ENCODE results near the gene CECR2.
"Not testable (repeated sequence)": the region's sequence is repeated elsewhere in the genome, so short reads cannot be mapped to it uniquely, and the experiment has no call there.

Gene CECR2

DNA sequence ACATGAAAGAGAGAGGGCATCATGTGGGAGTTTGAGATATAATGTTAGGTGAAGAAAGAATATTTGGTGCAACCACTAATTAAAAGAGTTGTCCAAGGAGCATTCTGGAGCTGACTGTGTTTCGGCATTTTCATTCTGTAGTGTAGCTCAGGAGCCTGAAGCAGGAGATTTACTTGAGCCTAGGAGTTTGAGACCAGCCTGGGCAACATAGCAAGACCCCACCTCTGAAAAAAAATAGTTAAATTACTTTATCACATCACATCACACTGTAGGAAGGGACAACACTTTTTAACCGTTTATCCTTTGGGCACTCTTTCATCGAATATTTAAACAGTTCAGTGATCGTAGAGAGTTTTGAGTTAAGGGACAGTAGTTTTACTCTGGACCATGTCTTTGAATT lies 143.7 kb downstream of the CECR2 start:
- DNase-seq (ENCODE audit: low spot score): no peak

DNA sequence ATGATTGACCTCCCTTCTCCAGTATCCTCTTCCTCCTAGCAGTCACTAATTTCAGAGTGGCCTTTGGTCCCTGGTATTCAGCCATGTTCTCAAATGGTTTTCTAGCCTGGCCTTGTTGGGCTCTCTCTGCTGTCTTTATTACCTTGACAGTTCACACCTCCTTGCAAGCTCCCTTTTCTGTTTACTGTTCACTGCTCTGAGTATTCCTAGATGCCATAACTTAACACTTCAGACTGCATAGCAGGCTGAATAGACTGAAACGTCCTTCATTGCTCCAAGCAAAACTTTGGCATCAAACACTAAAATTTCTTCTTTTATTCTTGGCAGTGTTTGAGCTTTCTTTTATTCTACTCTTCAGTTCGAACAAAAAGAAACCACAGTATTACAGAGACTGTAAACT lies 144.4 kb downstream of the CECR2 start:
- no peak for DNase-seq (ENCODE audit: low spot score)

DNA sequence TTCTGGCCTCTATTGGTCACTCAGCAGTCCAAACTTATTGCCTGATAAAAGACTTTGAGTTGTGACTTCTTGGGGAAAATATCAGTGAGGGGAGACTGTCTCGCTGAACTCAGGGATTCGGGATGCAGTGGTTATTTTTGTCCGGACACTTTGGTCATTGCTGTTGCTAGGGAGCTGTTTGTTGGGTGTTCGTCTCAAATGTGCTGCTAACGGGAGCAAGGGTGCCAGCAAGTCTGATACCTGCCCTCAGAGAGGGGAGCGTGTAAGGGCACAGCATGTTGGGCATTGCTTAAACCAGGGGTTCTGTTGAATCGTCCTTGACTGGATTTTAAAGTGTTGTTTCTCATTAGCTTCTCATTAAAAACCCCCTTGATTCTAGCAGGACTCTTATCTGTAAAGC lies 144.8 kb downstream of the CECR2 start:
- no peak for DNase-seq (ENCODE audit: low spot score)

DNA sequence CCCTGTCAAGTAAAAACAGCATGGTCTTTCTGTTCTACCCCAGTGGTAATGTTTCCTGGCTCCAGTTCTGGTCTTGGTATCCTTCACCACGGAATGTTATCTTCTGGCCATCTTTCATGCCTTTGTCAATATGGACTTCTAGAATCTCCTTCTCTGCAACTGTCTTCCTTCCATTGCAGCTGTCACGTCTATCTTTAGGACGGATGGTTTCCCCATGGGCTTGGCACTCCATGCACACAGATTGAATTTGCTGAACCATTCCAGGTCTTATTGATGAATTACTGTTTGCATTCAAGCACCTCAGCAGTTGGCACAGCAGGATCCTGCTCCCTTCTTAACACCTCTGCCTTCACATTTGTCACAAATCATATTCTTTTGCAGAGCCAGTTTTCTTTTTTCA lies 149.1 kb downstream of the CECR2 start:
- no peak for DNase-seq (ENCODE audit: low spot score)

DNA sequence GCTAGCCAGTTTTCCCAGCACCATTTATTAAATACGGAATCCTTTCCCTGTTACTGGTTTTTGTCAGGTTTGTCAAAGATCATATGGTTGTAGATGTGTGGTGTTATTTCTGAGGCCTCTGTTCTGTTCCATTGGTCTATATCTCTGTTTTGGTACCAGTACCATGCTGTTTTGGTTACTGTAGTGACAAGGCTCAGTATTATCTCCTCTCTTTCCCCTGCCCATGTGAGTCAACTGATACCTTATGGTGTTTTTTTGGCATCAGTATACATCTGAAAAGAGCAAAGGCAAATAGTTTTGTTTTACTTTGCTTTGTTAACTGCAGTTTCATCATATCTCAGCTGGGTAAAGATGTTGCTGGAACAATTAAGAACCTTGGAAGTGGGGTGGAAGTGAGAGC lies 152.7 kb downstream of the CECR2 start:
- DNase-seq (ENCODE audit: low spot score): not testable (repeated sequence)

DNA sequence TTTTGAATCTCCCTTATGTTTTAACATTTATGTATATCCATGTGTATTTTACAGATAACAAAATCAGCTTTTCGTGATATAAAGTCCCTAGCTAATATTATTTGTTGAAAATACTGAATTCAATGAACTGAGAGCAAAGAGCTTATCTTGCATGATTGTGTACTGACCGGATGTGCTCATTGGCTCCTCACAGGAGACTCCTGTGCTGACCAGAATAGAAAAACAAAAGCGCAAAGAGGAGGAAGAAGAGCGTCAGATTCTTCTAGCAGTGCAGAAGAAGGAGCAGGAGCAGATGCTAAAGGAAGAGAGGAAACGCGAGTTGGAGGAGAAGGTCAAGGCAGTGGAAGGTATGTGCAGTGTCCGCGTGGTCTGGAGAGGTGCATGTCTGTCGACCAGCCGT lies 154.7 kb downstream of the CECR2 start:
- DNase-seq (ENCODE audit: low spot score): no peak

DNA sequence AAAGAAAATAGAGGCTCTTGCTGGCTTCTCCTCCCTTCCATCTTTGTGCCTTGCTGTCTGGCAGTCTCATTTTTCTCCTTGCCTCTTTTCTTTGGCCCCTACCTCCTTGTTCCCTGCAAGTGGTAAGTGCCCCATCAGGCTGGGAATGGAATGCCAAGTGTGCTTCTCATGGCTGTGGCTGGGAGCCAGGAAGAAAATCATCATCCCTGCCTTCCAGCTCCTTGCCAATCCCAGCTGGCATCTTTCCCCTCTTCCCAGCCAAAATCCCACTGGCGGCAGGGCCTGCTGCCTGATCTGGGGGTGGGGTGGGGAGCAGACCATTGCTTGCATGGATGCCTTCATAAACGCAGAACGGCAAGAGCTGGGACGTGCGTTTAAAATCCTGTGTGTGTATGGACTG lies 167.0 kb downstream of the CECR2 start:
- no peak for DNase-seq (ENCODE audit: low spot score)

DNA sequence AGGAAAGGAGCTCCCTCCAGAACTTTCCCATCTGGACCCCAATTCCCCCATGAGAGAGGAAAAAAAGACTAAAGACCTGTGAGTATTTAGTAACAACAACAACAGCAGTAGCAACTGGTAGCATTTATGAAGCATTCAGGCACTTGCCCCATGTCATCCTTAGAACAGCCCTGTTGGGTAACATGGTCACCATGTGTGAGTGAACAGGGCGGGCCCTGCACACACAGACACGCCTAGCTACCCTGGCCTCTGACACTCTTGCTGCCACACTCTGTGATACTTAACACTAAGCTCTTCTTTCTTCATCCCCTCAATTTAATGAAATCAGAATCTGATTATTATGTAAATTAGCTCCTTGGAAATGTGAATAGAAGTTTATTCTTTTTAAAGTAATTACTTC lies 167.9 kb downstream of the CECR2 start:
- no peak for DNase-seq (ENCODE audit: low spot score)

DNA sequence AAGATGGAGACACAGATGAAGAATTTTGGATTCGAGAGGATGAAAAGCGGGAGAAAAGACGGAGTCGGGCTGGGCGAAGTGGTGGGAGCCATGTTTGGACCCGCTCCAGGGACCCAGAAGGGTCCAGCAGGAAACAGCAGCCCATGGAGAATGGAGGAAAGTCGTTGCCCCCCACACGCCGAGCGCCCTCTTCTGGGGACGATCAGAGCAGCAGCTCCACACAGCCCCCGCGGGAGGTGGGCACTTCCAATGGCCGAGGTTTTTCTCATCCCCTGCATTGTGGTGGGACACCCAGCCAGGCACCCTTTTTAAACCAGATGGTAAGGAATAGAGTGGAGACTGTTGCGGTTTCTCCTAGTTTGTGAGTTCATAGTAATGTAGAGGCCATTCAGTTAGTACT lies 171.2 kb downstream of the CECR2 start:
- no peak for DNase-seq (ENCODE audit: low spot score)

DNA sequence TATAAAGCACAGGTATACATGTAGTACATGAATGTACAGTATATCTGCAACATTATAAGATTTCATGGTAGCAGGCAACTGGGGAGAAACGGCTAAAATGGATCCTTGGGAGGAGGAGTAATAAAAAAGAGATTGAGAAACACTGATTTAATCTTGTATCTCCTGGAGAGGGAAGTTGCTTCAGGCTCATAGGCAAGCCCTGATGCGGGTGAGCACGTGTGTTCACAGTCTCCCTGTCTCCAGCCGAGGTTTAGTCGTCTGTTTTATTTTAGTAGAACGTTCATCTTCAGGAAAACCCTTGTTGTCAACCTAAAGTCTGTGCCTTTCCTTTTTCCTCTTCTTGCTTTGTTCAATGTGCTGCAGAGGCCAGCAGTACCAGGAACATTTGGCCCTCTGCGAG lies 172.2 kb downstream of the CECR2 start:
- no peak for DNase-seq (ENCODE audit: low spot score)

DNA sequence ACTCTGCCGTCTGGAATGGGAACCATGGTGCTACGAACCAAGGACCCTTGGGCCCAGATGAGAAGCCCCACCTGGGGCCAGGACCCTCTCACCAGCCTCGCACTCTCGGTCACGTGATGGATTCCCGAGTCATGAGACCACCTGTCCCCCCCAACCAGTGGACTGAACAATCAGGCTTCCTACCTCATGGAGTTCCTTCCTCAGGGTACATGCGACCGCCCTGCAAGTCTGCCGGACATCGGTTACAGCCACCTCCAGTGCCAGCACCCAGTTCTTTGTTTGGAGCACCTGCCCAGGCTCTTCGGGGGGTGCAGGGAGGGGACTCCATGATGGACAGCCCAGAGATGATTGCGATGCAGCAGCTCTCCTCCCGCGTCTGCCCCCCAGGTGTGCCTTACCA lies 173.2 kb downstream of the CECR2 start:
- no peak for DNase-seq (ENCODE audit: low spot score)

DNA sequence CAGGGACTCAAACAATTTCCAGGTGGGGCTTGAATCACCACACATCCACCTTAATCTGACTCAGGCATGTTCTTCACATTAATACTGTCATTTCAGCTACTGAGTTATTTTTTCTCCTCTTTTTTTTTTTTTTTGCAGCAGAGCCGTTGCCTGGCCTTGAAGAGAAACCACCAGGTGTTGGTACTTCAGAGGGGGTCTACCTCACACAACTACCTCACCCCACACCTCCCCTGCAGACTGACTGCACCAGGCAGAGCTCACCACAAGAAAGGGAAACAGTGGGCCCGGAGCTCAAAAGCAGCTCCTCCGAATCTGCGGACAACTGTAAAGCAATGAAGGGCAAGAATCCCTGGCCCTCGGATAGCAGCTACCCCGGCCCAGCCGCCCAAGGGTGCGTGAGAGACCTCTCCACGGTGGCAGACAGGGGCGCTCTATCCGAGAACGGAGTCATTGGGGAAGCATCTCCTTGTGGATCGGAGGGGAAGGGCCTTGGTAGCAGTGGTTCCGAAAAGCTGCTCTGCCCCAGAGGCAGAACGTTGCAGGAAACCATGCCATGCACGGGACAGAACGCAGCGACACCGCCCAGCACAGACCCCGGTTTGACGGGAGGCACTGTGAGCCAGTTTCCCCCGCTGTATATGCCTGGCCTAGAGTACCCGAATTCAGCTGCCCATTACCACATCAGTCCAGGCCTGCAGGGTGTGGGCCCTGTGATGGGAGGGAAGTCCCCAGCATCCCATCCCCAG lies 178.9 kb downstream of the CECR2 start:
- no peak for DNase-seq (ENCODE audit: low spot score)

DNA sequence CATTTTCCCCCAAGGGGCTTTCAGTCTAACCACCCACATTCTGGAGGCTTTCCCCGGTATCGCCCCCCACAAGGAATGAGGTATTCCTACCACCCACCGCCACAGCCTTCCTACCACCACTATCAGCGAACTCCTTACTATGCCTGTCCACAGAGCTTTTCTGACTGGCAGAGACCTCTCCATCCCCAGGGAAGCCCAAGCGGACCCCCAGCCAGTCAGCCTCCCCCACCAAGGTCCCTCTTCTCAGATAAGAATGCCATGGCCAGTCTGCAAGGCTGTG lies 179.4 kb downstream of the CECR2 start:
- DNase-seq (ENCODE audit: low spot score): no peak

DNA sequence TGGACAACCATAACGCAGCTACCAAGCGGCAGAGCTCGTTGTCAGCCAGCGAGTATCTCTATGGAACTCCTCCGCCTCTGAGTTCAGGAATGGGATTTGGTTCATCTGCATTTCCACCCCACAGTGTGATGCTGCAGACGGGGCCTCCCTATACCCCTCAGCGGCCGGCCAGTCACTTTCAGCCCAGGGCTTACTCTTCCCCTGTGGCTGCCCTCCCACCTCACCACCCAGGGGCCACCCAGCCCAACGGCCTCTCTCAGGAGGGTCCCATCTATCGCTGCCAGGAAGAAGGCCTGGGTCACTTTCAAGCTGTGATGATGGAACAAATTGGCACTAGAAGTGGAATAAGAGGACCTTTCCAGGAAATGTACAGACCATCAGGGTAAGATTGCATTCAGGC lies 179.9 kb downstream of the CECR2 start:
- DNase-seq (ENCODE audit: low spot score): no peak

DNA sequence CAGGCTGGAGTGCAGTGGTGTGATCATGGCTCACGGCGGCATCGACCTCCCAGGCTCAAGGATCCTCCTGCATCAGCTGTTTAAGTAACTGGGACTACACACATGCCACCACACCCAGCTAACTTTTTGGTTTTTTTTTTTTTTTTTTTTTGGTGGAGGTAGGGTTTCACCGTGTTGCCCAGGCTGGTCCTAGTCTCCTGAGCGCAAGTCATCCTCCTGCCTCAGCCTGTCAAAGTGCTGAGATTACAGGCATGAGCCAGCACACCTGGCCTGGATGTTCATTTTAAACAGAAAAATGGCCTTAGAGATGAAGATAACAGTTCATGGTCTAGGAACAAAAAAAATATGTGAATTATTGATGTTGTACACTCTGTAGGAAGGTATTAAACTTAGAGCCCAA lies 180.4 kb downstream of the CECR2 start:
- no peak for DNase-seq (ENCODE audit: low spot score)

DNA sequence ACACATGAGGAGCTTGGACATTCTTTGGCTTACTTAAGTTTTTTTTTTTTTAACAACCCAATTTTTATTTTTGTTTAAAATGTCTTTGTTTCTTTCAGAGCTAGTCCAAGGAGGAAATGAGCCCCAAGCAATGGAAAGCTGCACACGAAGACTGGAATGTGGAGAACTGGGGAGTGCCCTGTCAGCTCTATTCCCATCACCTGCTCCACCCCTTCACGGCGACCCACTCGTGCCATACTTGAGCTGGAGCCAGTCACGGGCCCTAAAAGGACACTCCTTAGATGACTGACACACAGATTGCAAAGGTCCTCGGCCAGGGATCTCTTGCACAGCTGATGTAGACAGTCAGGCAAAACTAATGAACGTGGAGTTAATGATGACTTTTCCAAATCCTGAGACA lies 183.5 kb downstream of the CECR2 start:
- no peak for DNase-seq (ENCODE audit: low spot score)

DNA sequence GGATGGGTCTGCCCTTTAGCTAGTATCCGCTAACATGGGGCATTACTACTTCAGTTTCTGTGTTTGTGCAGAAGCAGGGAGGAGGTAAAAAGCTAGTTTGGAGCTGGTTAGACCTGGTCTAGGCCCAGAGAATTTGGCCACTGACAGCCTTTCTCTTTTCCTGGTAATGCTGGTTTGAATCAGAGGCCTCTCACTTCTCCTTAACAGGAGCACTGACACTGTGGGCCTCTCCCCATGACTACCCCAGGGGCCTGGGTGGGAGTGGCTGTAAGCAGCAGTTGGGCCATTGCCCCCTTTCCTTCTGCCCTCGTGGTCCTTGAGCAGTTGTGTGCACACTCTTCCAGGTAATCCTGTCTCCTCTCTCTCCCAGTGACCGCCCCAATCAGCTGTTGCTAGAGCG lies 185.6 kb downstream of the CECR2 start:
- DNase-seq (ENCODE audit: low spot score): no peak

DNA sequence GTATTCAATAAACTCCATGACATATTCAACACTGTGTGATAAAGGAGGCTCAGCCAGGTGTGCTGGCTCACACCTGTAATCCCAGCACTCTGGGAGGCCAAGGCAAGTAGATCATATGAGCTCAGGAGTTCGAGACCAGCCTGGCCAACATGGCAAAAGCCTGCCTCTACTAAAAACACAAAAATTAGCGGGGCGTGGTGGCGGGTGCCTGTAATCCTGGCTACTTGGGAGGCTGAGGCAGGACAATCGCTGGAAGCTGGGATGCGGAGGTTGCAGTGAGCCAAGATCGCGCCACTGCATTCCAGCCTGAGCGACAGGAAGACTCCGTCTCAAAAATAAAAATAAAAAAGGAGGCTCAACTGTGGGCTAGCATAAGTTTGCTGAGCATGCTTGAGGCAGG lies 189.9 kb downstream of the CECR2 start:
- DNase-seq (ENCODE audit: low spot score): no peak

DNA sequence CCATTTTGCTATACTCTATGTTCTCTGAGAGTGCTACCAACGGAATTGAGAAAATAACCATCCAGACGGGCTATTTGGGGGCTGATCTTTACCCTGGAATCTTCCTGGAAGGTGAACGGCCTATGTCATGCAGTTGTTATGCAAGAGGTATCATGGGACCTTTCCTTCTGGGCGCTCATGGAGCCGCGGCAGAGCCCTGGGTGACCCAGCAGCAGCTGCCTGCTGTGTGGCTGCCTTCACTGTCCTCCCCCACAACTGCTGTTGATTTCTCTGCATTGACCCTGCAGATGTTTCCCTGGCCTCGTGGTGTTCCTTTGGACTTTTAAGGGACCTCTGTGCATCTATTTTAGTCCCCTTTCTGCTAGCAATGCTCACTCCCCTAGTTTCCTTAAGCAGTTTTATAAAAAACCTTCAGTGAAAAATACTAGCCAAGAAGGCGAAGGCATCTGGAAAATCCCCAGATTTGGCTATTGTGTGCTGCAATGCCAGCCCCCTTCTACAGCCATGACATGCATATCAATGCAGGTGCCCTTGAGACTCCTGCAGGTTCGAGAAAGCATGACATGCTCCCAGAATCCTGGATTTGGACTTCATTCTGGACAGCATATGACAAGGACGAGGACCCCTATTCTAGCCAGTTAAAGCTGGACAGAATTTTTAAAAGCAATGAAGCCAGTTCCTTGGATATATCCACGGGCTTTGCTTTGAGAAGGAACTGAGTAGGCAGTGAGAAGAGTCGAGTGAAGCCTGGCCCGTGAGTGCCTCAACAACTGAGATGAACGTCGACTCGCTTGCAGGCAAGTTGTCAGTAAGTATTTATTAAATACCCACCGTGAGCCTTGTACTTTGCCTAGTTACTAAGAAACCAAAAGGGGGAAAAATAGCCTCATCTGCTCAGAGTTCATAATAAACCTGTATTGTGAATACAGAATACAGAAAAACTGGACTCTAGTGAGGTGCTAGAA lies 193.9 kb downstream of the CECR2 start, which contains the start of gene SLC25A18:
SLC25A18 (plus strand) TSS at position 593 of the 965 bp plus-strand sequence. CDS start 16,447 bp downstream, outside the sequence.
- DNase-seq (ENCODE audit: low spot score): peak; percentile 28

DNA sequence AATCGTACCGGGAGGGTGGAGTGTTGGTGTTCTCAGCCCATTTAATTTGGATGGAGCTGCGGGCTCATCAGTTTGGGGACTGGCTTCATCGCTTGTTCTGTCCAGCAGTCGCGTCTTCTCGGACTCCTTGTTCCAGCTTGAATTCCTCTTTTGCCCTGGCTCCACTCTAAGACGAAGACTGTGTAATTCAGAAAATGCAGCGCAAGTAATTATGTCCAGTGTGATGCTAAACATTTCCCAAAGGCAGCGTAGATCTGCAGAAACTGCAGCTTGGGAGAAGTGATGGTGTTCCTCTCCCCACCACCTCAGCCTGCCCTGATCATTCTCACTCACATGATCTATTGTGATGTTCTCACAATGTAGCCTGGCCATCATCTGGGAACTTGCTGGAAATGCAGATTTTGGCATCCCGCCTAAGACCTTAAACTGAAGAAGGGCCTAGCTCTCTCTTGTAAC lies 194.7 kb downstream of the CECR2 start:
- peak; percentile 47 for DNase-seq (ENCODE audit: low spot score)

DNA sequence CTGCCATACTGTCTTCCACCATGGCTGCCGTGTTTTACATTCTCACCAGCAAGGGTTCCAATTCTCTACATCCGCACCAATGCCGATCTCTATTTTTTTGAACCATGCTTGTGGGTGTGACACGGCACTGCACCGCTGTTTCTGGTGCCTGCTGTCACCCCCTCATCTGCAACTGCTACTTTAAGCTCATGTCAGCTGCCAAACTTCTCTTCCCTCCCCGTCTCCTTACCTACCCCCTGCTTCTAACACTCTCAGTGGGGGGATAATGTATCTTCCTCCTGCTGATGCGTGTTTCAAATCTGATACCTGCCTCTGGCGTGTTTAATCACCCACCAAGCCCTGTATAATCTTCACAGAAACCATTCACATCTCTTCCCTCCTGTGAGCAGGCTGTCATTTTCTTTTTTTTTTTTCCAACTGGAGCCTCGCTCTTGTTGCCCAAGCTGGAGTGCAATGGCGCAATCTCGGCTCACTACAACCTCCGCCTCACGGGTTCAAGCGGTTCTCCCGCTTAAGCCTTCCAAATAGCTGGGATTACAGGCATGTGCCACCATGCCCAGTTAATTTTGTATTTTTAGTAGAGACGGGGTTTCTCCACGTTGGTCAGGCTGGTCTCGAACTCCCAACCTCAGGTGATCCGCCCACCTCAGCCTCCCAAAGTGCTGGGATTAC lies 196.9 kb downstream of the CECR2 start:
- not testable (repeated sequence) for DNase-seq (ENCODE audit: low spot score)

DNA sequence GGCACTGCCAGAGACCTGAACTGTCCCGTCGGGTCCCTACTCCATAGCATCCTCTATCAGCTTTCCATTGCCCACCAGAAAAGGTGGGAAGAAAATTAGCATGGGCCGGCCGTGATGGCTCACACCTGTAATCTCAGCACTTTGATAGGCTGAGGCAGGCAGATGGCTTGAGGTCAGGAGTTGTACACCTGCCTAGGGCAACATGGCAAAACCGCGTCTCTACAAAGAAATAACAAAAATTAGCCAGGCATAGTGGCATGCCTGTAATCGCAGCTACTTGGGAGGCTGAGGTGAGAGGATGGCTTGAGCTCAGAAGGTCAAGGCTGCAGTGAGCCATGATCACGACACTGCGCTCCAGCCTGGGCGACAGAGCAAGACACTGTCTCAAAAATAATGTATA lies 197.5 kb downstream of the CECR2 start:
- DNase-seq (ENCODE audit: low spot score): no peak

All from AG08396 (cell line).